A673 (cell line): ENCODE measurements around the gene TNP1. TPM values are rescaled to one million over a fixed set of nuclear protein-coding genes. Genes with fewer than 3 reads are reported as not detected.

Source experiments
- BruUV-seq: library from RNA; stranded (reverse); fragments of 400-500 nt; replicated peaks from 2 replicates; lab custom pipeline; 2021; lab: Mats Ljungman, UMichigan
- CTCF ChIA-PET: fragments of 300-600 bp; sonication (Branson Sonifier 250); formaldehyde crosslinking; loops from one replicate; lab custom pipeline; 2022; ENCODE audit warnings: antibody characterized with exemption; lab: Charles Lee
- POLR2A ChIA-PET: fragments of 300-600 bp; sonication (Branson Sonifier 250); formaldehyde crosslinking; loops from one replicate; lab custom pipeline; 2022; ENCODE audit warnings: antibody characterized with exemption; ENCODE audit not compliant: low non-redundant PET; lab: Charles Lee
- DNase-seq: peaks from one replicate; pipeline ENCODE4 v3.0.0-alpha.2; 2015; ENCODE audit warnings: low spot score
- H3K27ac ChIP-seq: fragments of 200-600 bp; sonication (generic); 2 replicates; pipeline ENCODE4 v1.5.1; 2016; ENCODE audit warnings: mixed run types, low read depth, mild to moderate bottlenecking, mixed read lengths, antibody characterized with exemption, low read length; ENCODE audit not compliant: poor library complexity, severe bottlenecking
- H3K27me3 ChIP-seq: fragments of 200-600 bp; sonication (generic); replicated peaks from 2 replicates; pipeline ENCODE4 v1.6.1; 2017; ENCODE audit warnings: mixed run types, low read depth, mild to moderate bottlenecking, mixed read lengths, antibody characterized with exemption, low read length; ENCODE audit not compliant: insufficient read depth, poor library complexity
- H3K36me3 ChIP-seq: fragments of 200-600 bp; sonication (generic); 2 replicates; pipeline ENCODE4 v1.6.1; 2016; ENCODE audit warnings: mixed run types, mild to moderate bottlenecking, mixed read lengths, antibody characterized with exemption, low read length; ENCODE audit not compliant: insufficient read depth, poor library complexity, severe bottlenecking
- H3K4me1 ChIP-seq: fragments of 200-600 bp; sonication (generic); 2 replicates; pipeline ENCODE4 v1.6.1; 2017; ENCODE audit warnings: mixed run types, mild to moderate bottlenecking, mixed read lengths, antibody characterized with exemption, low read length; ENCODE audit not compliant: insufficient read depth, poor library complexity, severe bottlenecking
- H3K4me3 ChIP-seq: fragments of 200-600 bp; sonication (generic); 2 replicates; pipeline ENCODE4 v1.5.1; 2016; ENCODE audit warnings: low read depth, mixed run types, mild to moderate bottlenecking, mixed read lengths, low read length; ENCODE audit not compliant: poor library complexity, severe bottlenecking
- H3K9me3 ChIP-seq: fragments of 200-600 bp; sonication (generic); 2 replicates; pipeline ENCODE4 v1.6.1; 2016; ENCODE audit warnings: mixed run types, low read depth, mild to moderate bottlenecking, mixed read lengths, antibody characterized with exemption, low read length; ENCODE audit not compliant: poor library complexity, severe bottlenecking
- CTCF ChIP-seq: fragments of 300-800, 200-600 bp; sonication (generic); conservative IDR thresholded peaks from 2 replicates; pipeline ENCODE4 v1.5.1; 2017; ENCODE audit warnings: low read depth, mild to moderate bottlenecking, antibody characterized with exemption, low read length, moderate library complexity, mixed read lengths
- EZH2 ChIP-seq: fragments of 200-600 bp; sonication (generic); IDR thresholded peaks from 2 replicates; pipeline ENCODE4 v1.6.1; 2017; ENCODE audit warnings: borderline replicate concordance, low read depth, mild to moderate bottlenecking, mixed read lengths, antibody characterized with exemption, low read length; ENCODE audit not compliant: poor library complexity, severe bottlenecking
- intact Hi-C: fragments of 100-400 bp; cut with micrococcal nuclease; formaldehyde crosslinking; loops from one replicate; pipeline ENCODE4 v1.10.0; 2022; ENCODE audit not compliant: unreplicated experiment
- total RNA-seq: library from RNA; stranded (reverse); gene quantifications from 2 replicates; pipeline ENCODE4 v1.2.3, GENCODE V29; 2021

Gene TNP1
- total RNA-seq, 1 experiment from 2014 or later: not detected

- Histone ChIP-seq H3K4me1 (no peaks in the 10 kb centered on the region), H3K36me3 (no peaks in the 10 kb centered on the region), H3K9me3 (no peaks in the 10 kb centered on the region), H3K27ac (no peak overlapping the region), H3K27me3 (no peaks in the 10 kb centered on the region), H3K4me3 (no peak overlapping the region)
- no peak for DNase-seq
- intact Hi-C loops: no loop called here
- BruUV-seq: no TSS peak
- ChIA-PET POLR2A (no interaction called here), CTCF (no interaction called here)
- TF ChIP-seq EZH2 (no peak), CTCF (no peak)
Measured at GRCh38 chr2:216866515-216867095, 6.7 kb upstream of the TNP1 start.

- CTCF ChIA-PET: no interaction called here
- intact Hi-C loops: no loop called here
- no peak for DNase-seq
- Histone ChIP-seq H3K4me3 (no peak overlapping the region), H3K4me1 (no peaks in the 10 kb centered on the region), H3K36me3 (no peaks in the 10 kb centered on the region), H3K9me3 (no peaks in the 10 kb centered on the region), H3K27ac (no peak overlapping the region), H3K27me3 (no peaks in the 10 kb centered on the region)
- no peak for TF ChIP-seq CTCF
- TF ChIP-seq EZH2: no peak
- POLR2A ChIA-PET: no interaction called here
- BruUV-seq: no TSS peak
Measured at GRCh38 chr2:216865658-216866057, 5.8 kb upstream of the TNP1 start.

GRCh38 chr2:216863946-216864345, 4.1 kb upstream of the TNP1 start:
- Histone ChIP-seq H3K36me3 (no peaks in the 10 kb centered on the region), H3K27ac (no peak overlapping the region), H3K9me3 (no peaks in the 10 kb centered on the region), H3K4me3 (no peak overlapping the region), H3K4me1 (no peaks in the 10 kb centered on the region), H3K27me3 (peaks cover 4% of the 10 kb centered on the region)
- no TSS peak for BruUV-seq
- no peak for DNase-seq
- CTCF ChIA-PET: no interaction called here
- intact Hi-C loops: no loop called here
- TF ChIP-seq EZH2 (no peak), CTCF (no peak)
- POLR2A ChIA-PET: no interaction called here
